ENCODE results near the gene WEE2. TPM values are rescaled to one million over a fixed set of nuclear protein-coding genes. Genes with fewer than 3 reads are reported as not detected.

WEE2 gene
- total and polyA plus RNA-seq, 4 donors, result not detected

GRCh38 chr7:141693082-141693481 lies 15.1 kb upstream of the WEE2 start:
- no peak overlapping the region for H3K4me3 ChIP-seq
- TF ChIP-seq CTCF (IDR thresholded peaks at IDR 0.05; ENCODE audit: control extremely low read depth, extremely low read depth), result no peak
- H3K27me3 ChIP-seq (ENCODE audit: control insufficient read depth in 3 of 3, insufficient read depth in 3 of 3, low read length in 2 of 3), result no peaks in the 10 kb centered on the region
- H3K4me1 ChIP-seq (ENCODE audit: control insufficient read depth in 5 of 5, insufficient read depth in 5 of 5, low read length in 5 of 5), result peaks cover 0 to 29% (median 9%) of the 10 kb centered on the region in 5 donors
- H3K27ac ChIP-seq (ENCODE audit: low read depth in 1 of 2, low read length in 1 of 2), result no peak overlapping the region
- DNase-seq, result peak in 1 of 3 donors; percentile 38
- ATAC-seq (ENCODE audit: insufficient read depth, low FRiP score), result no peak
- H3K9ac ChIP-seq (ENCODE audit: insufficient read depth in 1 of 2, low read length in 2 of 2), result no peak overlapping the region
- WGBS, 2 donors, result 86 to 94% methylated on average over 3 of the region's 3 CpGs
- H3K9me3 ChIP-seq (ENCODE audit: control insufficient read depth in 4 of 4, insufficient read depth in 3 of 4, low read length in 3 of 4), result no peaks in the 10 kb centered on the region
- peaks cover 0 to 8% (median 1%) of the 10 kb centered on the region in 4 donors for H3K36me3 ChIP-seq (ENCODE audit: control insufficient read depth in 4 of 4, insufficient read depth in 4 of 4, low read length in 4 of 4)

GRCh38 chr7:141695803-141696289 lies 12.3 kb upstream of the WEE2 start:
- Histone ChIP-seq H3K4me3 (no peak overlapping the region), H3K27me3 (ENCODE audit: control insufficient read depth in 3 of 3, insufficient read depth in 3 of 3, low read length in 2 of 3) (no peaks in the 10 kb centered on the region), H3K27ac (ENCODE audit: low read depth in 1 of 2, low read length in 1 of 2) (peak overlapping the region in 1 of 2 donors; percentile 67), H3K36me3 (ENCODE audit: control insufficient read depth in 4 of 4, insufficient read depth in 4 of 4, low read length in 4 of 4) (peaks cover 0 to 5% (median 1%) of the 10 kb centered on the region in 4 donors), H3K4me1 (ENCODE audit: control insufficient read depth in 5 of 5, insufficient read depth in 5 of 5, low read length in 5 of 5) (peaks cover 0 to 38% (median 14%) of the 10 kb centered on the region in 5 donors), H3K9me3 (ENCODE audit: control insufficient read depth in 4 of 4, insufficient read depth in 3 of 4, low read length in 3 of 4) (no peaks in the 10 kb centered on the region), H3K9ac (ENCODE audit: insufficient read depth in 1 of 2, low read length in 2 of 2) (no peak overlapping the region)
- 68 to 70% methylated on average over 6 of the region's 6 CpGs for WGBS, 2 donors
- DNase-seq (no peak), ATAC-seq (ENCODE audit: insufficient read depth, low FRiP score) (no peak)
- TF ChIP-seq CTCF (IDR thresholded peaks at IDR 0.05; ENCODE audit: control extremely low read depth, extremely low read depth), result no peak

GRCh38 chr7:141696348-141696747 lies 11.8 kb upstream of the WEE2 start:
- no peak for DNase-seq
- Histone ChIP-seq H3K9ac (ENCODE audit: insufficient read depth in 1 of 2, low read length in 2 of 2) (no peak overlapping the region), H3K27me3 (ENCODE audit: control insufficient read depth in 3 of 3, insufficient read depth in 3 of 3, low read length in 2 of 3) (no peaks in the 10 kb centered on the region), H3K9me3 (ENCODE audit: control insufficient read depth in 4 of 4, insufficient read depth in 3 of 4, low read length in 3 of 4) (no peaks in the 10 kb centered on the region), H3K4me3 (no peak overlapping the region), H3K4me1 (ENCODE audit: control insufficient read depth in 5 of 5, insufficient read depth in 5 of 5, low read length in 5 of 5) (peaks cover 0 to 39% (median 15%) of the 10 kb centered on the region in 5 donors), H3K27ac (ENCODE audit: low read depth in 1 of 2, low read length in 1 of 2) (no peak overlapping the region), H3K36me3 (ENCODE audit: control insufficient read depth in 4 of 4, insufficient read depth in 4 of 4, low read length in 4 of 4) (peaks cover 0 to 5% (median 1%) of the 10 kb centered on the region in 4 donors)
- WGBS, 2 donors, result 0 to 26% methylated on average over 2 of the region's 2 CpGs
- no peak for ATAC-seq (ENCODE audit: insufficient read depth, low FRiP score)
- no peak for TF ChIP-seq CTCF (IDR thresholded peaks at IDR 0.05; ENCODE audit: control extremely low read depth, extremely low read depth)
